PC-9 (cell line): ENCODE measurements around the gene CHCHD4. TPM values are rescaled to one million over a fixed set of nuclear protein-coding genes. Genes with fewer than 3 reads are reported as not detected.

Source experiments
- BruUV-seq: library from RNA; stranded (reverse); fragments of 400-500 nt; replicated peaks from 2 replicates; lab custom pipeline; 2021; lab: Mats Ljungman, UMichigan
- CTCF ChIA-PET: fragments of 300-600 bp; sonication (Branson Sonifier 250); formaldehyde crosslinking; loops from one replicate; lab custom pipeline; 2022; ENCODE audit warnings: antibody characterized with exemption; lab: Charles Lee
- POLR2A ChIA-PET: fragments of 300-600 bp; sonication (Branson Sonifier 250); formaldehyde crosslinking; loops from one replicate; lab custom pipeline; 2022; ENCODE audit warnings: antibody characterized with exemption; ENCODE audit not compliant: unreplicated experiment; lab: Charles Lee
- DNase-seq, 2 experiments: peaks; one replicate each; pipeline versions ENCODE4 v3.0.0 to v3.0.0-alpha.2; 2015 to 2022; ENCODE audit warnings: mixed read lengths in 1 of 2
- H2AFZ ChIP-seq: fragments of 200-600 bp; sonication (generic); 2 replicates; pipeline ENCODE4 v1.8.1; 2017; ENCODE audit warnings: antibody characterized with exemption
- H3F3A ChIP-seq: fragments of 200-600 bp; sonication (generic); 2 replicates; pipeline ENCODE4 v1.8.1; 2017; ENCODE audit warnings: antibody characterized with exemption, mild to moderate bottlenecking, low read depth; ENCODE audit not compliant: insufficient read depth
- H3K27ac ChIP-seq: fragments of 200-600 bp; sonication (generic); 2 replicates; pipeline ENCODE4 v1.6.1; 2016; ENCODE audit warnings: mixed run types
- H3K27me3 ChIP-seq: fragments of 200-600 bp; sonication (generic); 2 replicates; pipeline ENCODE4 v1.6.1; 2016; ENCODE audit warnings: low read depth, mixed run types; ENCODE audit not compliant: insufficient read depth
- H3K36me3 ChIP-seq: fragments of 200-600 bp; sonication (generic); 2 replicates; pipeline ENCODE4 v1.6.1; 2016; ENCODE audit warnings: low read depth, mixed run types
- H3K4me1 ChIP-seq: fragments of 200-600 bp; sonication (generic); replicated peaks from 2 replicates; pipeline ENCODE4 v1.6.1; 2016; ENCODE audit warnings: mixed run types; ENCODE audit not compliant: insufficient read depth
- H3K4me2 ChIP-seq: fragments of 200-600 bp; sonication (generic); 2 replicates; pipeline ENCODE4 v1.6.1; 2017; ENCODE audit warnings: mixed run types
- H3K4me3 ChIP-seq: fragments of 200-600 bp; sonication (generic); 2 replicates; pipeline ENCODE4 v1.6.1; 2016; ENCODE audit warnings: mixed run types
- H3K79me2 ChIP-seq: fragments of 200-600 bp; sonication (generic); 2 replicates; pipeline ENCODE4 v1.6.1; 2017; ENCODE audit warnings: low read depth, mixed run types
- H3K9me2 ChIP-seq: fragments of 200-600 bp; sonication (generic); 2 replicates; pipeline ENCODE4 v1.8.1; 2017; ENCODE audit warnings: mild to moderate bottlenecking; ENCODE audit not compliant: insufficient read depth
- H3K9me3 ChIP-seq: fragments of 200-600 bp; sonication (generic); 2 replicates; pipeline ENCODE4 v1.8.1; 2016; ENCODE audit warnings: low read depth; ENCODE audit not compliant: insufficient read depth
- H4K20me1 ChIP-seq: fragments of 200-600 bp; sonication (generic); 2 replicates; pipeline ENCODE4 v1.8.1; 2017; ENCODE audit not compliant: insufficient read depth
- EZH2 ChIP-seq: fragments of 200-600 bp; sonication (generic); IDR thresholded peaks from 2 replicates; pipeline ENCODE4 v1.8.0; 2017; ENCODE audit warnings: antibody characterized with exemption, low read depth
- intact Hi-C: fragments of 100-400 bp; cut with micrococcal nuclease; formaldehyde crosslinking; loops from one replicate; pipeline ENCODE4 v1.10.0; 2022; ENCODE audit not compliant: unreplicated experiment
- total RNA-seq: library from RNA; stranded (reverse); gene quantifications from 2 replicates; pipeline ENCODE4 v1.2.3, GENCODE V29; 2021
- TF ChIP-seq, protein P1 (sequence below): fragments of 200-600 bp; sonication (generic); conservative IDR thresholded peaks from 2 replicates; pipeline ENCODE4 v1.6.1; 2017; ENCODE audit warnings: mixed run types, antibody characterized with exemption, mild to moderate bottlenecking, moderate library complexity

The CHCHD4 gene
- total RNA-seq, 1 experiment from 2014 or later, result 17.6 TPM

DNA sequence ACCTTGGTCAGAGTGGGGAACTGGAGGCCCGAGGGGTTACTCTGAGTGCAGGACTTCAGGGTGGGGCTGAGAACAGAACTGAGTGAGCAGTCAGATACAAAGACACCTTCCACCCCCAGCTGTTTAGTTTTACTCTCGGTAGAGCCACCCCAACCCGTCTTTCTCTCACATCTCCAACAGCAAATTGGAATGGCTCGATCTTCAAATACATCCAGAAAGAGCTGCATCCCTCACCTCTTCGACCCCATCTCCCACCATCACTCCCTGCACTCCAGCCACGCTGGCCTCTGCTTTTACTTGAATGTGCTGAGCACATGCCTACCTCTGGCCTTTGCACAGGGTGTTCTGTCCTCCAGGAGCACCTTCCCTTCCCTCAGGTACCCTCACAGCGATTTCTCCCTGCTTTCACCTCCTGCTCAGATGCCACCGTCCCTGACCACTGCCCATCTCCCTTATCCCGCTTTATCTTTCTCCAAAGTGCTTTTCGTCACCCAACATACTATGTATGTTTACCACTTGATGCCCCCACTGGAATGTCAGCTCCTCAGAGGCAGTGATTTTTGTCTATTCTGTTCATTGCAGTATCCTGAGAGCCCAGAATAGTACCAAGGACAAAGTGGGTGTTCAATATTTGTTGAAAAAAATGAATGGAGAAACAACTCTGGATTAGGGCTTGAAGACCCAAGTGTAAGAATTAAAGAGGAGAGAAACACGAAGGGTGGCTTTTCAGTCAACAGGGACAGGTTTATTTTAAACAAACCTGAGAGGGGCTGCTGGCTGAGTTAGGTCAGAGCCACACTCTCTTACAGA, 4.4 kb downstream of the CHCHD4 start:
- no TSS peak for BruUV-seq
- peaks cover 23% of the 10 kb centered on the region; the same call in 1 of the 2 replicates for H3K36me3 ChIP-seq
- no peak overlapping the region for H3K27ac ChIP-seq
- peaks cover 8% of the 10 kb centered on the region; the same call in 1 of the 2 replicates for H3K4me1 ChIP-seq
- no peak overlapping the region for H3K4me3 ChIP-seq
- no peak for DNase-seq
- ChIA-PET CTCF (no interaction called here), POLR2A (no interaction called here)
- H3K4me2 ChIP-seq, result no peak overlapping the region
- H3K9me3 ChIP-seq, result no peaks in the 10 kb centered on the region
- peaks cover 4% of the 10 kb centered on the region; the same call in 1 of the 2 replicates for H3F3A ChIP-seq
- no peak for TF ChIP-seq EZH2
- TF ChIP-seq, protein P1, sequence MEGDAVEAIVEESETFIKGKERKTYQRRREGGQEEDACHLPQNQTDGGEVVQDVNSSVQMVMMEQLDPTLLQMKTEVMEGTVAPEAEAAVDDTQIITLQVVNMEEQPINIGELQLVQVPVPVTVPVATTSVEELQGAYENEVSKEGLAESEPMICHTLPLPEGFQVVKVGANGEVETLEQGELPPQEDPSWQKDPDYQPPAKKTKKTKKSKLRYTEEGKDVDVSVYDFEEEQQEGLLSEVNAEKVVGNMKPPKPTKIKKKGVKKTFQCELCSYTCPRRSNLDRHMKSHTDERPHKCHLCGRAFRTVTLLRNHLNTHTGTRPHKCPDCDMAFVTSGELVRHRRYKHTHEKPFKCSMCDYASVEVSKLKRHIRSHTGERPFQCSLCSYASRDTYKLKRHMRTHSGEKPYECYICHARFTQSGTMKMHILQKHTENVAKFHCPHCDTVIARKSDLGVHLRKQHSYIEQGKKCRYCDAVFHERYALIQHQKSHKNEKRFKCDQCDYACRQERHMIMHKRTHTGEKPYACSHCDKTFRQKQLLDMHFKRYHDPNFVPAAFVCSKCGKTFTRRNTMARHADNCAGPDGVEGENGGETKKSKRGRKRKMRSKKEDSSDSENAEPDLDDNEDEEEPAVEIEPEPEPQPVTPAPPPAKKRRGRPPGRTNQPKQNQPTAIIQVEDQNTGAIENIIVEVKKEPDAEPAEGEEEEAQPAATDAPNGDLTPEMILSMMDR, result no peak
- H3K9me2 ChIP-seq, result no peaks in the 10 kb centered on the region
- intact Hi-C loops, result no loop called here
- H2AFZ ChIP-seq, result no peak overlapping the region
- H3K27me3 ChIP-seq, result no peaks in the 10 kb centered on the region
- 0 out of 2 replicates have a peak, but pooled peaks cover 7% of the 10 kb centered on the region for H4K20me1 ChIP-seq
- peaks cover 34% of the 10 kb centered on the region for H3K79me2 ChIP-seq

GRCh38 chr3:14119651-14120050, 5.0 kb downstream of the CHCHD4 start:
- POLR2A ChIA-PET, result no interaction called here
- 0 out of 2 replicates have a peak, but pooled peaks cover 4% of the 10 kb centered on the region for H3F3A ChIP-seq
- BruUV-seq, result no TSS peak

More at GRCh38 chr3:14119651-14120050, 5.0 kb downstream of the CHCHD4 start:
- Histone ChIP-seq H3K4me2 (no peak overlapping the region), H3K27me3 (no peaks in the 10 kb centered on the region), H3K27ac (no peak overlapping the region), H3K4me1 (peaks cover 11% of the 10 kb centered on the region), H4K20me1 (0 out of 2 replicates have a peak, but pooled peaks cover 7% of the 10 kb centered on the region), H3K9me3 (no peaks in the 10 kb centered on the region), H3K79me2 (peaks cover 30% of the 10 kb centered on the region), H2AFZ (no peak overlapping the region), H3K9me2 (no peaks in the 10 kb centered on the region), H3K36me3 (peaks cover 29% of the 10 kb centered on the region; the same call in 1 of the 2 replicates), H3K4me3 (no peak overlapping the region)
- intact Hi-C loops, result no loop called here
- CTCF ChIA-PET, result no interaction called here
- TF ChIP-seq, protein P1, result no peak
- no peak for TF ChIP-seq EZH2
- DNase-seq, result no peak
